WTC11 (cell line): Measurements from ENCODE around the gene CDK5R2.

Source experiments
- AFF4 ChIP-seq: sonication (generic); formaldehyde crosslinking; IDR thresholded peaks from 2 replicates; pipeline ENCODE4 v1.8.1; 2023; ENCODE audit warnings: mild to moderate bottlenecking, missing genetic modification reagents, borderline replicate concordance
- CTCF ChIP-seq: fragments of 200-600 bp; IDR thresholded peaks from 2 replicates; pipeline ENCODE4 v1.8.0; 2022; ENCODE audit warnings: antibody characterized with exemption
- E2F5 ChIP-seq: sonication (generic); formaldehyde crosslinking; IDR thresholded peaks from 2 replicates; pipeline ENCODE4 v1.8.1; 2022; ENCODE audit warnings: mild to moderate bottlenecking, moderate library complexity, missing genetic modification reagents
- ELF4 ChIP-seq: sonication (generic); formaldehyde crosslinking; IDR thresholded peaks from 2 replicates; pipeline ENCODE4 v1.8.1; 2022; ENCODE audit warnings: low read depth, mild to moderate bottlenecking, moderate library complexity, missing genetic modification reagents
- FOXP1 ChIP-seq: sonication (generic); formaldehyde crosslinking; IDR thresholded peaks from 2 replicates; pipeline ENCODE4 v1.8.0; 2022; ENCODE audit warnings: missing genetic modification reagents, mild to moderate bottlenecking, moderate library complexity, borderline replicate concordance
- MAX ChIP-seq: sonication (generic); formaldehyde crosslinking; IDR thresholded peaks from 2 replicates; pipeline ENCODE4 v1.8.0; 2022; ENCODE audit warnings: mild to moderate bottlenecking, missing genetic modification reagents
- NFYB ChIP-seq: sonication (generic); formaldehyde crosslinking; conservative IDR thresholded peaks from 2 replicates; pipeline ENCODE4 v1.8.0; 2022; ENCODE audit warnings: low read depth, missing genetic modification reagents
- PREB ChIP-seq: sonication (generic); formaldehyde crosslinking; IDR thresholded peaks from 2 replicates; pipeline ENCODE4 v1.8.1; 2022; ENCODE audit warnings: mild to moderate bottlenecking, missing genetic modification reagents, moderate library complexity, borderline replicate concordance
- TEAD1 ChIP-seq: sonication (generic); formaldehyde crosslinking; IDR thresholded peaks from 2 replicates; pipeline ENCODE4 v1.8.0; 2022; ENCODE audit warnings: mild to moderate bottlenecking, missing genetic modification reagents
- ZNF121 ChIP-seq: sonication (generic); formaldehyde crosslinking; IDR thresholded peaks from 2 replicates; pipeline ENCODE4 v1.8.0; 2023; ENCODE audit warnings: missing genetic modification reagents
- ZNF425 ChIP-seq: fragments of 250-450 bp; sonication (Bioruptor Pico); conservative IDR thresholded peaks from 2 replicates; pipeline ENCODE4 v1.9.0; 2021; ENCODE audit warnings: mild to moderate bottlenecking

GRCh38 chr2:218998414-218999002 lies 39.0 kb downstream of the CDK5R2 start:
- no peak for TF ChIP-seq PREB (CRISPR knock-in tag)
- no peak for TF ChIP-seq ZNF425 (CRISPR knock-in tag)
- TF ChIP-seq MAX = no peak
- no peak for TF ChIP-seq CTCF
- no peak for TF ChIP-seq ELF4 (CRISPR knock-in tag)
- TF ChIP-seq TEAD1 (CRISPR knock-in tag) = no peak
- TF ChIP-seq AFF4 (CRISPR knock-in tag) = no peak
- TF ChIP-seq E2F5 = no peak
- TF ChIP-seq NFYB (CRISPR knock-in tag) = no peak
- TF ChIP-seq FOXP1 (CRISPR knock-in tag) = no peak
- TF ChIP-seq ZNF121 (CRISPR knock-in tag) = no peak
